NOMO-1 treated with dmso at 0.1 percent for 144 hours (cell line): ENCODE data around the gene S100A3.
A peak's percentile ranks its signal among the peaks of the same experiment; 100 is the strongest.

Experiments used
- DNase-seq: peaks from one replicate; lab custom pipeline; 2025; ENCODE audit not compliant: unreplicated experiment; lab: John Stamatoyannopoulos, UW

S100A3 gene

GRCh38 chr1:153513023-153513422 is 36.0 kb downstream of the S100A3 start:
- no peak for DNase-seq

GRCh38 chr1:153510984-153511410 is 38.1 kb downstream of the S100A3 start:
- DNase-seq: peak; percentile 73

GRCh38 chr1:153509729-153510354 is 39.2 kb downstream of the S100A3 start:
- DNase-seq: peak; percentile 46

- no peak for DNase-seq
Measured at GRCh38 chr1:153509036-153509435, 40.0 kb downstream of the S100A3 start.

DNA sequence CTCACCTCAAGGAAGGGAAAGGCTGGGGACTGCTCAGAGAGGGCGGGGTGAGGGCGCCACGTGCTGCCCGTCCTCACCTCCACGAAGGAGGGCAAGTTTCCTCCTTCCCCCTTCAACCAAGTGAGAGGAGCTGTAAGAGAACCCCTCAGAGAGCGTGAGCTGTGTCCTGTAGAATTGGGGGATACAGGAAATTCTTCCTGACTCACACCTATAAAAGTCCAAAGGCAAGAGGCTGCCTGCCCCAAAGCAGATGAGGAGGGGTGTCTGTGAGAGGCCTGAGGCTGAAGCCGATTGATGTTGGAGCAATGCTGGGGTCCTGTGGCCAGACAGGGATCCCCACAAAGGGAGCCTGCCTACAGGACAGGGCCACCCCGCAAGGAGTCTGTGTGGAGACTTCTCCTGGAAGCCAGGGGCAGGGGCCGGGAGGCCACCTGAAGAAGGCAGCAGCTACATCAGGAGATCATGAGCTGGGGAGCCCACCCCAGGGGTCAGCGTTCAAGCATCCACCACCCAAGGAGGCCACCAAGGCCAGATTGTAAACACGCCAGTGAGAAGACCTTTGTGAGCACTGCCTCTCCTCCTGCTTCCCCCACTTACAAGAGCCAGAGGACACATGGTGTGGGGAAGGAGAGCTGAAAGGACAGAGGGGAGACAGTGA is 41.0 kb downstream of the S100A3 start:
- no peak for DNase-seq

- no peak for DNase-seq
Measured at GRCh38 chr1:153506831-153507413, 42.1 kb downstream of the S100A3 start.

DNA sequence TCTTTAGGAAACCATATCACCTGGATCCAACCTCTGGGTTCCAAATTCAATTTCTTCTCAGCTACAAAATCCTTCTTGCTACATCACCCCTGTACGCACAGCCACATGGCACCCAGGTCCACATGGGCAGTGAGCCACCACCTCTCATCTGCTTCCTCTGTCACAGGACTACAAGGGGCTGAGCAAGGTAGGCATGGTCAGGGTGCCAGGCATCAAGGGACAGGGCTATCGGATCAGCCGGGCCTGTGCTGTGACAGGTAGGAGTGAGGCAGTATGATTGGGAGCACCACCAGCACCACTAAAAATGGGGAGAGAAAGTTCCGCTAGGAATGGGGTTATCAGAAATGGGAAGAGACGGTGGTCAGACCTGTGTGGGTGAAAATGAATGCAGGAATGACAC is 42.7 kb downstream of the S100A3 start:
- no peak for DNase-seq

GRCh38 chr1:153505576-153505975 is 43.5 kb downstream of the S100A3 start:
- DNase-seq: no peak

GRCh38 chr1:153503766-153504165 is 45.3 kb downstream of the S100A3 start:
- DNase-seq: no peak

DNA sequence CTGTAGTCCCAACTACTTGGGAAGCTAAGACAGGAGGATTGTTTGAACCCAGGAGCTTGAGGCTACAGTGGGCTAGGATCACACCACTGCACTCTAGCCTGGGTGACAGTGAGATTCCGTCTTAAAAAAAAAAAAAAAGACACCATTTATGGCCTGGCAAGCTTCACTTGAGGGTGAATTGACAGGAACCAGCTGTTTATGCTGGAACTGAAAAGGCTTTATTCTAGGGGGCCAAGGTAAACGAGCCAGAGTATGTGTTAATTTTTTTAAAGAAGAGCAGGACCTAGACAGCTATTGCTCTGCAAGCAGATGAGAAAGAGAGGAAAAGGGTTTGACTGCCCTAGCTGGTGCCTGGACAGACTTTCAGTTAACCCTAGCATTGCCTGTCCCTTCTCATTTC is 50.3 kb downstream of the S100A3 start:
- no peak for DNase-seq
